Adrenal gland (tissue), 12 donors: Measurements from ENCODE around the gene TGFB1I1. TPM values are rescaled to one million over a fixed set of nuclear protein-coding genes. Genes with fewer than 3 reads are reported as not detected.

ENCODE experiments used
- DNase-seq, 7 donors: peaks; one replicate each; pipeline ENCODE4 v3.0.0-alpha.2; 2019 to 2020
- H3K27ac ChIP-seq, 5 donors: fragments of 200-600 bp; sonication (generic) in 4 of 5; 1 replicate in 3 of 5; 2 replicates in 2 of 5; pipeline versions ENCODE4 v1.5.1 to v1.8.0; 2016 to 2020; ENCODE audit warnings: mild to moderate bottlenecking in 1 of 5
- H3K27me3 ChIP-seq: fragments of 200-600 bp; 2 replicates; pipeline ENCODE4 v1.8.0; 2021
- H3K36me3 ChIP-seq, 2 donors: fragments of 200-600 bp; replicated peaks in 1 of 2; 1 replicate in 1 of 2; 2 replicates in 1 of 2; pipeline versions ENCODE4 v1.5.1 to v1.8.0; 2018 to 2022
- H3K4me1 ChIP-seq, 2 donors: fragments of 200-600 bp; replicated peaks in 1 of 2; 1 replicate in 1 of 2; 2 replicates in 1 of 2; pipeline versions ENCODE4 v1.5.1 to v1.8.0; 2018 to 2021
- H3K4me3 ChIP-seq, 4 donors: fragments of 200-600 bp; sonication (generic) in 3 of 4; one replicate each; pipeline ENCODE4 v1.5.1; 2016 to 2018
- H3K9me3 ChIP-seq, 3 donors: fragments of 200-600 bp; sonication (generic) in 1 of 3; replicated peaks in 1 of 3; 1 replicate in 2 of 3; 2 replicates in 1 of 3; pipeline versions ENCODE4 v1.5.1 to v1.8.0; 2016 to 2021
- POLR2A ChIP-seq, 2 donors: fragments of 450-650 bp; IDR thresholded peaks; one replicate each; pipeline ENCODE4 v1.6.1; 2017; ENCODE audit warnings: antibody characterized with exemption in 2 of 2, mild to moderate bottlenecking in 2 of 2, moderate library complexity in 1 of 2
- WGBS, 4 donors: extraction: QIAGEN DNeasy Blood & Tissue Kit in 2 of 4; methylation state at CpG; one replicate each; pipeline versions ENCODE4 v1.1.5 to v1.1.7; 2013 to 2017; 5-methylcytosine and 5-hydroxymethylcytosine counted together
- intact Hi-C, 2 donors: fragments of 100-400 bp; cut with DNase I; formaldehyde crosslinking; loops; one replicate each; pipeline versions ENCODE4 v1.14.1 to v1.15.0; 2022 to 2023
- polyA plus RNA-seq, 3 donors: library from polyadenylated mRNA; stranded (reverse); fragments of 200-250 nt in 2 of 3; fragments of 350-450 nt in 1 of 3; fragmentation: Illumina TruSeq in 1 of 3; extraction: RNeasy Lipid Tissue Mini Kit (QIAGEN cat#74804) in 1 of 3; gene quantifications; one replicate each; pipeline ENCODE4 v1.2.3, GENCODE V29; 2013 to 2014
- total RNA-seq, 9 donors: library from RNA; depleted of rRNA in 4 of 9; stranded (reverse); fragments of >200 nt in 4 of 9; fragments of 120-200 nt in 1 of 9; fragmentation: NEBNext Ultra II Directional in 1 of 9; extraction: Animal tissue kit (Norgen Biotek cat#: 25700) in 1 of 9; gene quantifications; one replicate each; pipeline versions ENCODE4 v1.1.0 to v1.2.4, GENCODE V29; 2013 to 2023
- TF ChIP-seq, protein P1 (sequence below), 6 experiments: fragments of 450-650 bp in 4 of 6; fragments of 200-600 bp in 2 of 6; sonication (generic) in 1 of 6; IDR thresholded peaks; 1 replicate in 5 of 6; 2 replicates in 1 of 6; pipeline versions ENCODE4 v1.5.1 to v1.8.0; 2016 to 2021; ENCODE audit warnings: antibody characterized with exemption in 6 of 6, mild to moderate bottlenecking in 2 of 6, moderate library complexity in 1 of 6
- donor health status: healthy with polysubstance abuse.
- donor health status: Bipolar disorder and iron deficiency.
- donor health status: DM: yes; HTN: yes; CAD: no.
- donor health status: DM: no; HTN: no; CAD: no.
- donor health status: DM: no; HTN: no; CAD: no.
- donor health status: DM: yes; HTN: yes; CAD: no.

The TGFB1I1 gene
- total and polyA plus RNA-seq, 12 donors = 4.5 to 62.7 (median 31.3) TPM

DNA sequence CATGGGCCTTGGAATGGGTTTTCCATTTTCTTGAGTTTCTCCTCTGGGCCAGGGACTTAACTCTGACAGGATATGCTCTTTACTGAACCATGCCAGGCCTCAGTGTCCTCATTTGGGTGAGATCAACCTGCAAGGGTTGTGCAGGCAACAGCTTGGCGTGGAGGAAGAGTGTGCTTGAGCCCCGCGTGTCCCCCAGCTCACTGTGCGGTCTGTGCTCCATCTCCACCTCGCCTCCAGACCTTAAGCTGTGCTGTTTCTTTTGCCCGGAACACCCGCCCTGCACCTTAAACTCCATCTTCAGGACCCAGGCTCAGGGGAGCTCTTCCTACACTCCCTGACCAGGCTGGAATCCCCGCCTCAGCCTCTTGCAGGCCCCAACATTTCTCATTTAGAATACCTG, 26.5 kb downstream of the TGFB1I1 start:
- 97 to 99% (median 98%) methylated on average over 8 of the region's 8 CpGs for WGBS, 4 donors
- no peaks in the 10 kb centered on the region for H3K9me3 ChIP-seq
- H3K27me3 ChIP-seq = no peaks in the 10 kb centered on the region
- H3K4me3 ChIP-seq = no peak overlapping the region
- H3K4me1 ChIP-seq = no peaks in the 10 kb centered on the region
- H3K27ac ChIP-seq = no peak overlapping the region
- H3K36me3 ChIP-seq = peaks cover 0 to 54% of the 10 kb centered on the region in 2 donors
- DNase-seq = no peak
- intact Hi-C loops = loop anchor here in 1 of 2 donors (10.0 kb wide), 1 partner anchor 366 kb away; no protein-coding TSS in a partner anchor
- TF ChIP-seq, protein P1, sequence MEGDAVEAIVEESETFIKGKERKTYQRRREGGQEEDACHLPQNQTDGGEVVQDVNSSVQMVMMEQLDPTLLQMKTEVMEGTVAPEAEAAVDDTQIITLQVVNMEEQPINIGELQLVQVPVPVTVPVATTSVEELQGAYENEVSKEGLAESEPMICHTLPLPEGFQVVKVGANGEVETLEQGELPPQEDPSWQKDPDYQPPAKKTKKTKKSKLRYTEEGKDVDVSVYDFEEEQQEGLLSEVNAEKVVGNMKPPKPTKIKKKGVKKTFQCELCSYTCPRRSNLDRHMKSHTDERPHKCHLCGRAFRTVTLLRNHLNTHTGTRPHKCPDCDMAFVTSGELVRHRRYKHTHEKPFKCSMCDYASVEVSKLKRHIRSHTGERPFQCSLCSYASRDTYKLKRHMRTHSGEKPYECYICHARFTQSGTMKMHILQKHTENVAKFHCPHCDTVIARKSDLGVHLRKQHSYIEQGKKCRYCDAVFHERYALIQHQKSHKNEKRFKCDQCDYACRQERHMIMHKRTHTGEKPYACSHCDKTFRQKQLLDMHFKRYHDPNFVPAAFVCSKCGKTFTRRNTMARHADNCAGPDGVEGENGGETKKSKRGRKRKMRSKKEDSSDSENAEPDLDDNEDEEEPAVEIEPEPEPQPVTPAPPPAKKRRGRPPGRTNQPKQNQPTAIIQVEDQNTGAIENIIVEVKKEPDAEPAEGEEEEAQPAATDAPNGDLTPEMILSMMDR (IDR thresholded peaks at IDR 0.05) = no peak
- no peak for TF ChIP-seq POLR2A (IDR thresholded peaks at IDR 0.05)

DNA sequence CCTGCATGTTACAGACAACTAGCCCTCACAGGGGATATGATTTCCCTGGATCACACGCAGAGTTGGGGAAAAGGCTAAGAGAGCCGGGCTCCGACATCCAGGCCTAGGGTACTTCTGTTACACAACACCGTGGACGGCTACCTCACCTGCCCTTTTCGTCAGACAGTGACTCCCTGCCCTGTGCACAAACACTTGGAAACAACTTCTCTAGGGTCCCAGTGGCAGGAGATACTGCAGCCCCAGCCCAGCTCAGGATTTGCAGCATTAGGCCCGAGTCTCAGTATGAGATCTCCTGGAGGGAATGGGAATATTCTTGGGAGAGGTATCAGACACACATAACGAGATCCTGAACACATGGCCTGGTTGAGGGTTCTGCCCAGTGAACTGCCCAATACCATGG, 28.0 kb downstream of the TGFB1I1 start:
- Histone ChIP-seq H3K4me1 (no peaks in the 10 kb centered on the region), H3K9me3 (no peaks in the 10 kb centered on the region), H3K4me3 (no peak overlapping the region), H3K27me3 (no peaks in the 10 kb centered on the region), H3K36me3 (peaks cover 0 to 42% of the 10 kb centered on the region in 2 donors), H3K27ac (no peak overlapping the region)
- DNase-seq = no peak
- intact Hi-C loops = loop anchor here in 1 of 2 donors (10.0 kb wide), 2 partner anchors 215 to 365 kb away; a partner anchor contains a TSS
- TF ChIP-seq POLR2A (IDR thresholded peaks at IDR 0.05) = no peak
- TF ChIP-seq, protein P1 (IDR thresholded peaks at IDR 0.05) = no peak
- WGBS, 4 donors = 88 to 97% (median 94%) methylated on average over 8 of the region's 8 CpGs

DNA sequence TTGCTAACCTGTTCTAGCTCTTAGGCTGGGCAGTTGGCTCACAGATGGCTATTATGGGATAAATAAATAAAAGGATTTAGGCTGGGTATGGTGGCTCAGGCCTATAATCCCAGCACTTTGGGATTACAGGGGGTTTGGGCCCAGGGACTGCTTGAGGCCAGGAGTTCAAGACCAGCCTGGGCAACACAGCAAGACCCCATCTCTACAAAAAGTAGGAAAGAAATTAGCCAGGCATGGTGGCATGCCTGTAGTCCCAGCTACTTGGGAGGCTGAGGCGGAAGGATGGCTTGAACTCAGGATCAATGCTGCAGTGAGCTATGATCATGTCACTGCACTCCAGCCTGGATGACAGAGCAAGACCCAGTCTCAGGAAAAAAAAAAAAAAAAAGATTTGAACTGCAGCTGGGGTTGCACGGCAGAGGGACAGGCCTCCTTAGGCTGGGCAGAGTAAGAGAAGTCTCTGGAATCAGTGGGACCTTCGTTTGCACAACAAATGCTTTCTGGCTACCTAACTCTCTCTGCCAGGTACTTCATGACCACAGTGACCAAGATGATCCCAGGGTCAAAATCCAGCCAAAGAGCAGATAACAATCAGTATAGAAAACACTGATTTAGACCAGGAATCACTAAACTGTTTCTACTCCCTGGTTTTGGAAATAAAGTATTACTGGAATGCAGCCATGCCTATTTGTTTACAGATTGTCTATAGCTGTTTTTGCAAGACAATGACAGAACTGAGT, 29.4 kb downstream of the TGFB1I1 start:
- TF ChIP-seq POLR2A (IDR thresholded peaks at IDR 0.05) = no peak
- TF ChIP-seq, protein P1 (IDR thresholded peaks at IDR 0.05) = no peak
- WGBS, 4 donors = 74 to 88% (median 84%) methylated on average over 3 of the region's 3 CpGs
- no peak for DNase-seq
- intact Hi-C loops = loop anchor here in 1 of 2 donors (10.0 kb wide), 1 partner anchor 213 kb away; a partner anchor contains a TSS
- no peak overlapping the region for H3K27ac ChIP-seq
- H3K4me1 ChIP-seq = peaks cover 0 to 5% of the 10 kb centered on the region in 2 donors
- H3K9me3 ChIP-seq = no peaks in the 10 kb centered on the region
- H3K36me3 ChIP-seq = peaks cover 0 to 40% of the 10 kb centered on the region in 2 donors
- H3K27me3 ChIP-seq = no peaks in the 10 kb centered on the region
- H3K4me3 ChIP-seq = no peak overlapping the region

DNA sequence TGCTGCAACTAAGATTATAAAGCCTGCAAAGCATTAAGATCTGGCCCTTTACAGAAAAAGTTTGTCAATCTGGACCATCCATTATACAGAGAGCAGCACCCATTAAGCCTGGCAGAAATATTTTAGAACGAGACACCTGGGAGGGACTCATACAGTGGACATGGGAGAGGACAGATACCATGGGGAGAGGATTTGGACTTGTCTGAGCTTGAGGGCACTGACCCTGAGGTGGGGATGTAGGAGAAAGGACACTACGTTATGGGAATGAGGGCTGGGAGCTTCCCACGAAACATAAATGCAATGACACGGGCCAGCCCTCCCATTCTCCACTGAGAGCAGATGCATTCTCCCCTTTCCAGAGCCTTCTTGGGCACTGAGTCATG, 30.0 kb downstream of the TGFB1I1 start:
- no peak for DNase-seq
- Histone ChIP-seq H3K4me1 (peaks cover 0 to 10% of the 10 kb centered on the region in 2 donors), H3K9me3 (no peaks in the 10 kb centered on the region), H3K27ac (no peak overlapping the region), H3K27me3 (no peaks in the 10 kb centered on the region), H3K36me3 (peaks cover 0 to 34% of the 10 kb centered on the region in 2 donors), H3K4me3 (no peak overlapping the region)
- TF ChIP-seq, protein P1 (IDR thresholded peaks at IDR 0.05) = no peak
- TF ChIP-seq POLR2A (IDR thresholded peaks at IDR 0.05) = no peak
- intact Hi-C loops = loop anchor here in 1 of 2 donors (10.0 kb wide), 1 partner anchor 213 kb away; a partner anchor contains a TSS
- WGBS, 4 donors = 88 to 91% (median 90%) methylated on average over 4 of the region's 4 CpGs
